GM21515 (cell line): ENCODE measurements around the gene QARS1.

ENCODE experiments used
- ATAC-seq: cut with Tn5 transposase; IDR thresholded peaks from one replicate; pipeline ENCODE4 v1.9.1; 2021; ENCODE audit not compliant: unreplicated experiment

Gene QARS1

DNA sequence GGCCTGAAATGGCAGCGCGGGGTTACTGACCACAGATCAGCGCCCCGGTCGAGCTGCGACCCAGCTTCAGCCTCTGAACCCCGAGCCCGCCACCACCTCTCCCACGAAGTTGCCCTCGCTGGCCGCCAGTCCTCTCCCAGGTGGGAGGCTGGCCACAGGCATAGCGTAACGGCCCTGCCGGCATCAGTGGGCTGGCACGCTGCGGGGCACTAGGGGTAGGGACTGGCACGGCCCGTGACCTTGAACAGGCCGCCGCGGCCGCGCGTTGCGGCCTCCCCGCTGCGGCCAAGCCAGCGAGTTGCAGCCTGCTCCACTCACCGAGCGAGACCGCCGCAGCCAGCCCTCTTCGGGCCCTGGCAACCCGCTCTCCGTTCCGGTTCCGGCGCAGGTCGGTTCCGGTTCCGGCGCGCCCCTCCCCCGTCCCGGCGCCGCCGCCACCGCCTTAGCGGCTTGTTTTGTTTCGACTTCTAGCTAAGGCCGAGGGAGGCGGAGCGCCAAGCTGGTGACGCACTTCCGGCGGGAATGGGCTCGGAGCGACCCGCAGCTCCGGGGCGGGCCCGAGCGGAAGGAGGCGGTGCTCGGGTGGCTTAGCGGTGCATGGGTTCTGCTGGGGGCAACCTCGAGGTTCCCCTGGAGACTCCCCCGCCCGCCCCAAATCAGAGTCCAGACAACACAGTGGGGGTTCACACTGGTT is 16.0 kb upstream of the QARS1 start, which contains the start of gene USP19:
USP19 (minus strand) TSS at position 386 of the 694 bp plus-strand sequence. CDS start 1,678 bp downstream, outside the sequence.
- ATAC-seq, result peak; percentile 76

DNA sequence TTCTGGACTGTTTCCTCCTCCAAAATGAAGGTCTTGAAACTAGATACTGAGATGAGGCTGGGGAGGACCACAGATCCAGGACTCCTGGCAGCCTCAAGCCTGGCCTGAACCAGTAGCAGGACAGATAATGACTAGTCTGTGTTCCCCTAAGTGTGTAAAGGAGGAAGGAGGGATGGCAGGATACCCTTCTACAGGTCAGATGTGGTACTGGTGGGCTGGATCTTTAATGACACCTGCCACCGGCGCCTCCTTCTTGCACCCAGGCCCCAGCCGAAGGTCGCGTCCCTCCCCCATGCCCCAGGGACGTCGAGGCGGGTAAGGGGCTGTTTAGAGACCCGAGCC is 15.5 kb upstream of the QARS1 start:
- no peak for ATAC-seq

GRCh38 chr3:49119439-49119838 is 14.9 kb upstream of the QARS1 start:
- no peak for ATAC-seq

DNA sequence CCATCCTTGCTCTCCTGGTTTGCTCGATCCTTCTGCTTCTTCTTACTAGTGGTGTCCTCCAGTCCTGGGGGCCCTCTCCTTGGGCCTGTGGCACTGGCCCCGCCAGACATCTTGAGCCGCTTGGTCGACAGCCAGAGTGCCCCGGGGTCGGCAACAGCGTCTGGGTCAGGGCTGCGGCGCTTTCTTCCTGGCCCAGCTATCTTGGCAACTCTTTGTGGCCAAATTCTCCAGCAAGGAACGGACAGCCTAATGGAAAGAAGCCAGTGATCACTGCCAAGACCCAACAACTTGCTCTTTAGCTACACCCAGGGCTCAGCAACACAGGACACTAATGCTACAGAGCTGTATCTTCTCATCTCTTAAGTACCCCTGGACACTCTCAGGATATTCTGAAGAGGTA is 14.5 kb upstream of the QARS1 start:
- ATAC-seq, result no peak

GRCh38 chr3:49112262-49112661 is 7.7 kb upstream of the QARS1 start:
- no peak for ATAC-seq

- no peak for ATAC-seq
These were observed 6.8 kb upstream of the QARS1 start for GRCh38 chr3:49111347-49111746.

- ATAC-seq, result no peak
These were observed 6.2 kb upstream of the QARS1 start for GRCh38 chr3:49110780-49111179.

- no peak for ATAC-seq
These were observed 3.8 kb upstream of the QARS1 start for GRCh38 chr3:49108346-49108745.

DNA sequence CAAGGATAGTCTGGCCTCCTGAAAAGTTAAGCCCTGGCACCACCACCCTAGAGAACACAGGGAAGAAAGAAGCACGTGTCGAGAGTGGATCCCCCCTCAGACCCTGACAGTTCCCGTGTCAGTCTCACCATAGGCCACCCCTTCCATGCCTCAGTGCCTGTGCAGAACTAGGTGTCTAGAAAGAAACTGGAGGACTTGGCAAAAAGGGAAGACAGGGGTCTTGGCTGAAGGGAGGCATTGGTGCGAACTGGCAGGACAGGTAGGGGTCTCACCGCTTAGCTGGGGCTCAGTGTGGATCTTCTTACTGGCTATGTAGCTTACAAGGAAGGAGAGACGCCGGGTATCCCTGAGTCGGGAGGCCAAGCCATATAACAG is 518 bp downstream of the QARS1 start:
- no peak for ATAC-seq

- no peak for ATAC-seq
These were observed 4.4 kb downstream of the QARS1 start for GRCh38 chr3:49100046-49100615.

DNA sequence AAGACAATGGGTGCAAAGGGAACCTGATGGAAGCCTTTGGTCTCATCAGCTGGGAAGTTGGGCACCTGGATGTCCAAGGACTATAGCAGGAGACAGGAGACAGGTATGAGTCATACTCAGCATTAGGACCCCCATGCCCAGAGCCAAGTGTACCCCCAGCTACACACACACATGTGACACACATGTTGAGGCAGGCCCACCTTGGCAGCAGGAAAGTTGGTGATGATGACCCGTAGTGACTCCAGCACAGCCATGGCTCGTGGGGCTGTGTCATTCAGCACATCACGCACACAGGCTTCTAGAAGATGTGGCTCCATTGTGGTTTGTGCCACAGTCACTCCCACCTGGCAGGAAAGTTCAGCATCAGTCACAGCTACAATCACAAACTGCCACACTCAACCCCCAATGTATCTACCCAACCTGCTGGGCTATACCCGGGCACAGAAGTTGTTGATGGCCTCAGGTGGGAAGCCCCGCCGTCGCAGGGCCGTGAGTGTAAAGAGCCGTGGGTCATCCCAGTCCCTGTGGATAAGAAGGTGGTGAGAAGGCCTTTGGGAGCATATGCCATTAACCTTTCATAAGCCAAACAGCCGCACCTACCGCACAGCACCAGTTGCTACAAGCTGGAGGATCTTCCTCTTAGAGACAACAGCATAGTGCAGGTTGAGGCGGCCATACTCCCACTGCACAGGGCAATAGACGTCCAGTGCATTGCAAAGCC is 5.5 kb downstream of the QARS1 start:
- ATAC-seq, result no peak

DNA sequence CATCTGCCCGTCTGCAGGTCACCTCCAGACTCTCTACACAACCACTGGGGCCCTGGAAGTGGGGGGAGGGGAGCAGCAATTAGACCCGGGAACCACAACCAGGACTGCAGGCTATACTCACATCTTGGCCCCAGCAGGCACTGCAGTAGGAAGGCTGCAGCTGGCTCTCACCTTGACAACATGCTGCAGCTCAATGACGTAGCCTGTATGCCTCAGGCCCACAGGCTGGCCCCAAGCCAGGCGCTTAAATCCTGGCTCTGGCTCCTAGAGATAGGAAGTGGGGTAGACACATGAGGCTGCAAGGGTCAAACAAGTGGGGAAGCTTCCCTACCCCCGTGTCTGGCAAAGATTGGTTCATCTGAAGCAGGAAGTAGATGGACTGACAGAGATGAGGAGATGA is 6.1 kb downstream of the QARS1 start:
- ATAC-seq, result no peak

- ATAC-seq, result peak; percentile 73
These were observed 10.4 kb downstream of the QARS1 start, which contains the start of gene QRICH1 for GRCh38 chr3:49093853-49094767. QRICH1 (minus strand) TSS chr3:49094071; CDS start chr3:49077017, 17,054 bp downstream.

GRCh38 chr3:49092938-49093852 is 11.4 kb downstream of the QARS1 start:
- ATAC-seq, result peak; percentile 39

DNA sequence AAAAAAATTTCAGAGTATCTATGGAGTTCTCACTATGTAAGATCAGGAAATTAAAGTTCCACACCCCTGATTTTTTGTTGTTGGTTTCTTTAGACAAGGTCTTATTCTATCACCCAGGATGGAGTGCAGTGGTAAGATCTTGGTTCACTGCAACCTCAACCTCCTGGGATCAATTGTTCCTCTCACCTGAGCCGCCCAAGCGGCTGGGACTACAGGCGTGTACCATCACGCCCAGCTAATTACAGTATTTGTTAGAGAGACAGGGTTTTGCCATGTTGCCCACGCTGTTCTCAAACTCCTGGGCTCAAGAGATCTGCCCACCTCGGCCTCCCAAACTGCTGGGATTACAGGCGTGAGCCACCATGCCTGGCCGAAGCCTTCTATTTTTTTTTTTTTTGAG is 23.1 kb downstream of the QARS1 start:
- ATAC-seq, result no peak

DNA sequence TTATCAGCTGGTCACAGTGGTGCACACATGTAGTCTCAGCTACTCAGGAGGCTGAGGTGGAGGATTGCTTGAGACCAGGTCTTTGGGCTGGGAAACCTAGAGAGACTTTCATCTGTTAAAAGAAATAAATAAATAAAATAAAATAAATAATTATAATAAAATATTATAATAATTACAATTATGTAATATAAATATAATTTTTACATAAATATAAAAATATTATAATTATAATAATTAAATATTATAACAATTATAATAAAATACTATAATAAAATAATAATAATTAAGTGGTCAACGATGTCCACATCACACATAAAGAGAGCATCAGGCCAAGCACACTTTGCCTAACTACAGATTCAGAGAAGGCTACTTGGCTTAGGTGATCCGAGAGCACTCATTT is 25.3 kb downstream of the QARS1 start:
- ATAC-seq, result no peak

DNA sequence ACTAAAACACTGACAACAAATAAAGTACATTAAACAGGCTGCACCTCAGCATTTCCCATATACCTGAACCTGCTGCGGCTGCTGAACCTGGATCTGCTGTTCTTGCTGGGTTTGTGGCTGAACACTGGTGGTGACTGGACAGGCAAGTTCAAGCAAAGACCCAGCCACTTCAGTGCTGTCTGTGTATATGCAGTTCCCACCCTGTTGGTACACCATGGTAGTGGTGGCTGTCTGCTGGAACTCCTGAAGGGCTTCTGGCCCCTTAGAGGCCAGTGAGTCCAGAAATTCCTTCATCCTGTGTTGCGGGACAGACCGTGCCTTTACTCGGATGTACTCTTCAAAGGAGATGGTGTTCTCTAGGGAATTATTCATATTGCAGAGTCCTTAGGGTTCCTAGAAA is 27.9 kb downstream of the QARS1 start:
- no peak for ATAC-seq

DNA sequence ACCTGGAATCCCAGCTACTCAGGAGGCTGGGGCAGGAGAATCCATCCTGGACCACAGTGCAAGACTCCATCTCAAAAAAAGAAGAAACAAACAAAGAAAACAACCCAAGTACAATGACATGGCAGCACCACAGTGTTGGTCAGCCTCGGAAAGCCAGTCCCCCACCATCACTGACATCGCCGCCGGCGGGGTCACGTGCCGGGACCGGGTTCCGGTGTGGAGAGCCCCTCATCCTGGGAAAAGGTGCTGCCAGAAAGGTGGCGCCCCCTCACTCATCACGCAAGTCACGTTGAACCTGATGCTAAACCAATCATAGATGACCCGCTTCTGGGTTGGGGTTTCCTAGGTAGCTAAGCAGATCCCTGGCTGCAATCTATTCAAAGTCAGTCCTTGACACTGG is 28.4 kb downstream of the QARS1 start:
- ATAC-seq, result no peak

GRCh38 chr3:49058011-49058410 is 46.5 kb downstream of the QARS1 start:
- ATAC-seq, result no peak

GRCh38 chr3:49057268-49057667 is 47.3 kb downstream of the QARS1 start:
- ATAC-seq, result no peak
